Esophagus squamous epithelium (tissue), 5 donors: Measurements from ENCODE around the gene ZC3H12A. TPM values are rescaled to one million over a fixed set of nuclear protein-coding genes. Genes with fewer than 3 reads are reported as not detected.

Experiments used
- DNase-seq: peaks from one replicate; lab custom pipeline; 2025; lab: John Stamatoyannopoulos, UW
- H3K27ac ChIP-seq, 4 donors: fragments of 200-600 bp; sonication (generic); one replicate each; pipeline ENCODE4 v1.5.1; 2016 to 2019; ENCODE audit warnings: mild to moderate bottlenecking in 1 of 4
- H3K27me3 ChIP-seq, 4 donors: fragments of 200-600 bp; sonication (generic); 1 replicate in 3 of 4; 2 replicates in 1 of 4; pipeline versions ENCODE4 v1.5.1 to v1.6.0; 2017 to 2021; ENCODE audit warnings: antibody characterized with exemption in 1 of 4
- H3K36me3 ChIP-seq, 3 donors: fragments of 200-600 bp; sonication (generic); one replicate each; pipeline ENCODE4 v1.5.1; 2016 to 2019
- H3K4me1 ChIP-seq, 3 donors: fragments of 200-600 bp; sonication (generic); one replicate each; pipeline ENCODE4 v1.5.1; 2017 to 2019
- H3K4me3 ChIP-seq, 4 donors: fragments of 200-600 bp; sonication (generic); 1 replicate in 3 of 4; 2 replicates in 1 of 4; pipeline ENCODE4 v1.5.1; 2016 to 2019; ENCODE audit warnings: mild to moderate bottlenecking in 2 of 4, moderate library complexity in 1 of 4
- H3K9me3 ChIP-seq, 3 donors: fragments of 200-600 bp; sonication (generic); one replicate each; pipeline ENCODE4 v1.5.1; 2016 to 2019
- POLR2A ChIP-seq, 4 donors: fragments of 450-650 bp; IDR thresholded peaks; one replicate each; pipeline ENCODE4 v1.6.1; 2017; ENCODE audit warnings: antibody characterized with exemption in 4 of 4, mild to moderate bottlenecking in 4 of 4, moderate library complexity in 3 of 4
- WGBS, 2 donors: methylation state at CpG; one replicate each; pipeline ENCODE4 v1.1.5; 2018; 5-methylcytosine and 5-hydroxymethylcytosine counted together
- intact Hi-C: fragments of 100-400 bp; cut with DNase I; formaldehyde crosslinking; loops from one replicate; pipeline ENCODE4 v1.15.0; 2022
- total RNA-seq, 4 donors: library from RNA; depleted of rRNA; stranded (reverse); fragments of >200 nt; gene quantifications; one replicate each; pipeline ENCODE4 v1.1.0, GENCODE V29; 2016
- TF ChIP-seq, protein P1 (sequence below), 6 experiments: fragments of 450-650 bp in 4 of 6; fragments of 200-600 bp in 2 of 6; sonication (generic) in 2 of 6; IDR thresholded peaks; one replicate each; pipeline ENCODE4 v1.5.1; 2016 to 2019; ENCODE audit warnings: antibody characterized with exemption in 6 of 6, mild to moderate bottlenecking in 4 of 6, moderate library complexity in 4 of 6
- donor health status: DM: yes; HTN: yes; CAD: no.

The ZC3H12A gene
- total RNA-seq, 4 donors from 2014 or later: 11.6 to 132 (median 49.0) TPM

GRCh38 chr1:37486680-37487618 is 12.6 kb downstream of the ZC3H12A start:
- Histone ChIP-seq H3K4me3 (no peak overlapping the region), H3K27me3 (no peaks in the 10 kb centered on the region), H3K9me3 (no peaks in the 10 kb centered on the region), H3K27ac (peak overlapping the region; percentile 78 to 89 (median 81)), H3K36me3 (peaks cover 19 to 68% (median 32%) of the 10 kb centered on the region in 3 donors), H3K4me1 (peaks cover 34 to 56% (median 39%) of the 10 kb centered on the region in 3 donors)
- TF ChIP-seq POLR2A (IDR thresholded peaks at IDR 0.05): no peak
- TF ChIP-seq, protein P1, sequence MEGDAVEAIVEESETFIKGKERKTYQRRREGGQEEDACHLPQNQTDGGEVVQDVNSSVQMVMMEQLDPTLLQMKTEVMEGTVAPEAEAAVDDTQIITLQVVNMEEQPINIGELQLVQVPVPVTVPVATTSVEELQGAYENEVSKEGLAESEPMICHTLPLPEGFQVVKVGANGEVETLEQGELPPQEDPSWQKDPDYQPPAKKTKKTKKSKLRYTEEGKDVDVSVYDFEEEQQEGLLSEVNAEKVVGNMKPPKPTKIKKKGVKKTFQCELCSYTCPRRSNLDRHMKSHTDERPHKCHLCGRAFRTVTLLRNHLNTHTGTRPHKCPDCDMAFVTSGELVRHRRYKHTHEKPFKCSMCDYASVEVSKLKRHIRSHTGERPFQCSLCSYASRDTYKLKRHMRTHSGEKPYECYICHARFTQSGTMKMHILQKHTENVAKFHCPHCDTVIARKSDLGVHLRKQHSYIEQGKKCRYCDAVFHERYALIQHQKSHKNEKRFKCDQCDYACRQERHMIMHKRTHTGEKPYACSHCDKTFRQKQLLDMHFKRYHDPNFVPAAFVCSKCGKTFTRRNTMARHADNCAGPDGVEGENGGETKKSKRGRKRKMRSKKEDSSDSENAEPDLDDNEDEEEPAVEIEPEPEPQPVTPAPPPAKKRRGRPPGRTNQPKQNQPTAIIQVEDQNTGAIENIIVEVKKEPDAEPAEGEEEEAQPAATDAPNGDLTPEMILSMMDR (IDR thresholded peaks at IDR 0.05): peak; percentile 99 to 100 (median 99)
- no peak for DNase-seq
- WGBS, 2 donors: 11 to 38% methylated on average over 1 to 7 of the region's 10 CpGs
- intact Hi-C loops: loop anchor here (5.0 kb wide), 1 partner anchor 35 kb away; no protein-coding TSS in a partner anchor

DNA sequence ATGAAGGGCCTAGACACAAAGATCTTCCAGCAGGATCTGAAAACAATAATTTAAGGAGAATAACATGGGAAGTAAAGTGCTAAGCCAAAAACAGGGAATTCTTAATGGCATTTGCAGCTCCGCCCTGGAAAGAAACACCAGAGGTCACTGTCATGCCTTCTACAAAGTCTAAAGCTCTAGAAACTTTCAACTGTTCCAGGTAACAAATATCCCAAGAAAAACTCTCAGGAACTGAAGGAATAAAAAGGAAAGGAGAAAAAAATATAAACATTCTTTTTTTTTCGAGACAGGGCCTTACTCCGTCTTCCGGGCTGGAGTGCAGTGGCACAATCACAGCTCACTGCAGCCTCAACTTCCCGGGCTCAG is 13.2 kb downstream of the ZC3H12A start:
- peak overlapping the region; percentile 78 to 89 (median 81) for H3K27ac ChIP-seq
- WGBS, 2 donors: 62 to 73% methylated on average over 5 of the region's 5 CpGs
- TF ChIP-seq, protein P1 (IDR thresholded peaks at IDR 0.05): no peak
- TF ChIP-seq POLR2A (IDR thresholded peaks at IDR 0.05): no peak
- intact Hi-C loops: loop anchor here (5.0 kb wide), 1 partner anchor 35 kb away; no protein-coding TSS in a partner anchor
- no peaks in the 10 kb centered on the region for H3K9me3 ChIP-seq
- peaks cover 34 to 51% (median 39%) of the 10 kb centered on the region in 3 donors for H3K4me1 ChIP-seq
- peaks cover 12 to 68% (median 26%) of the 10 kb centered on the region in 3 donors for H3K36me3 ChIP-seq
- no peaks in the 10 kb centered on the region for H3K27me3 ChIP-seq
- H3K4me3 ChIP-seq: no peak overlapping the region
- DNase-seq: no peak

DNA sequence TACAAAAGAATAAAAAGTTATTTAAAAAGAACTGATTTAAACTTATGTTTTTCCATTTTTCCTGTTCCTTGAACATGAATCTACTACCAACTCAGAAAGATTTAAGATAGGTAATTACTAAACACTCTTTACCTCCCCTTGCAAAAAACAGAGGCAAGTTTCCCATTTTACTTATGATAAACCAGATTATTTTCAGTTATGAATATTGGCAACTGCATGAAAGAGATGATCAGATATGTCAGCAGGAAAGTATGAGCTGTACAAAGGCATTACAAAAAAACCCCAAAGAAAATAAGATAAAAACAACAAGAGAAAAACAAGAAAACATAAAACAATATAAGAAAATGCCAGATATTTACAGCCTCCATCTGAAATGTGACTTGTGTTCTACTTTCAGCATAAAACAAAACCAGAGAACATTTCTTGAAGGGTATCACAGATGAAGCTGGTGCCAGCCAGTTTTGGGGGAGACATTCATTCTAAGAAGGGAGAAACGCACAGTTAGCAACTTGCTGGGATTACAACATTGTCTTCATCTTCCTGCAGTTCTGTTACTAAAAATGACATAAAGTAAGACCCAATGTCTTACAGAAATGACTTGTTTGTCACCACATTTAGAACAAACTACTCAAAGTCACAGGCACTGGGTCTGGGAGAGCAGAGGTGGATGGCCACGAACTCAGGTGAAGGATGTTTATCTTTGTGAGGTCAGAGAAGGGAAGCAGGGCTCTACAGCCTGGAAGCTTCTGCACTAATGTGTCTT is 19.1 kb downstream of the ZC3H12A start:
- DNase-seq: no peak
- intact Hi-C loops: no loop called here
- Histone ChIP-seq H3K9me3 (no peaks in the 10 kb centered on the region), H3K36me3 (peaks cover 0 to 95% (median 12%) of the 10 kb centered on the region in 3 donors), H3K4me1 (peaks cover 0 to 8% (median 0%) of the 10 kb centered on the region in 3 donors), H3K4me3 (no peak overlapping the region), H3K27ac (no peak overlapping the region), H3K27me3 (no peaks in the 10 kb centered on the region)
- 86 to 89% methylated on average over 2 of the region's 2 CpGs for WGBS, 2 donors
- TF ChIP-seq, protein P1 (IDR thresholded peaks at IDR 0.05): no peak
- no peak for TF ChIP-seq POLR2A (IDR thresholded peaks at IDR 0.05)

- H3K36me3 ChIP-seq: peaks cover 0 to 95% (median 6%) of the 10 kb centered on the region in 3 donors
- intact Hi-C loops: no loop called here
These were observed 21.5 kb downstream of the ZC3H12A start for GRCh38 chr1:37495875-37496274.

More at GRCh38 chr1:37495875-37496274, 21.5 kb downstream of the ZC3H12A start:
- Histone ChIP-seq H3K4me3 (no peak overlapping the region), H3K27ac (no peak overlapping the region), H3K4me1 (peaks cover 0 to 18% (median 0%) of the 10 kb centered on the region in 3 donors), H3K27me3 (no peaks in the 10 kb centered on the region), H3K9me3 (no peaks in the 10 kb centered on the region)
- no peak for DNase-seq
- 70 to 74% methylated on average over 1 of the region's 1 CpG for WGBS, 2 donors
- TF ChIP-seq, protein P1 (IDR thresholded peaks at IDR 0.05): no peak
- TF ChIP-seq POLR2A (IDR thresholded peaks at IDR 0.05): no peak
